GM13977 (cell line): ENCODE data around the gene CFAP97D1.

Source experiments
- DNase-seq: peaks from one replicate; pipeline ENCODE4 v3.0.0; 2012; ENCODE audit warnings: low spot score
- in situ Hi-C: fragments of 300-500 bp; cut with MboI; formaldehyde crosslinking; loops from one replicate; pipeline ENCODE4 v1.12.0; 2022; ENCODE audit warnings: low sequenced_read_pairs, low pct_unique_long_range_greater_than_20kb, mixed read lengths, inconsistent platforms; ENCODE audit not compliant: unreplicated experiment
- TF ChIP-seq, protein P1 (sequence below): IDR thresholded peaks from 2 replicates; pipeline ENCODE4 v1.5.1; 2012; ENCODE audit warnings: mild to moderate bottlenecking, control low read depth; ENCODE audit not compliant: insufficient read depth; ENCODE audit errors: extremely low read depth, missing control alignments

Gene CFAP97D1

DNA sequence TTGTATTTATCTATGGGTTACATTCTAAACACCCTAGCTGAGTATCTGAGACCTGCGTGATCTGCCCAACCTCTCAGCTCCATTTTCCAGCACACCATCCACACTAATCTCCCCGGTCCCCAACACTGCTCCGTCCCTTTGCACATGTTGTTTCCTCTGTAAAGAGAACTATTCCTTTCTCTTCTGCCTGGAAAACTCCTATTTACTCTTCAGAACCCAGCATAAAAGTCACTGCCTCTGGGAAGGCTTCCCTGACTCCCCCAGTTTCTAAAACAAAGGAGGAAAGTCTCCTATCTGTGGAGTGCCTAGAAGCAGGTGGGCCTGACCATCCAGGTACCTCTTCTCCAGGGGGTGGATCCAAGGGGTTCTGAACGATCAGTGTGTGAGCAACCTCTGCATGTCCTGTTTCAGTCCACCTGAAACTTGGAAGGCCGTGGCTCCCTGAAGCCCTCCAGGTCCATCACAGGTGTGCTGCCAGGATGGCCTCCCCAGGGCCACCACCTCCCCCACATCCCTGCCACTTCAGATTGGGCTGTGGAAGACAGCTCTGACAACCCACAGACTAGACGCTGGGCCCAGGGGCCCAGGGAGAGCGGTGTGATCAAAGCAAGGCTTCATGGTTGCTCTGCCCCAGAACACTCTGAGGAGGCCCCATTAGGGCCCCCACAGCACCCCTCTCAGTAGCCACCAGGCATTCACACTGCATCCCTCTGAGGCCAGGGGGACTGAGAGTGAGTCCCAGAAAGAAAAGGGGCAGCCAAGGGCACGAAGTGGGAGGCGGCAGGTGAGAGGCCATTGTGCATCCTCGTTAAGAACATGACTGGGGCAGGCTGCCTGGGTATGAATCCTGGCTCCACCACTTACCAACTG lies 32.4 kb downstream of the CFAP97D1 start:
- in situ Hi-C loops, result no loop called here
- TF ChIP-seq, protein P1, sequence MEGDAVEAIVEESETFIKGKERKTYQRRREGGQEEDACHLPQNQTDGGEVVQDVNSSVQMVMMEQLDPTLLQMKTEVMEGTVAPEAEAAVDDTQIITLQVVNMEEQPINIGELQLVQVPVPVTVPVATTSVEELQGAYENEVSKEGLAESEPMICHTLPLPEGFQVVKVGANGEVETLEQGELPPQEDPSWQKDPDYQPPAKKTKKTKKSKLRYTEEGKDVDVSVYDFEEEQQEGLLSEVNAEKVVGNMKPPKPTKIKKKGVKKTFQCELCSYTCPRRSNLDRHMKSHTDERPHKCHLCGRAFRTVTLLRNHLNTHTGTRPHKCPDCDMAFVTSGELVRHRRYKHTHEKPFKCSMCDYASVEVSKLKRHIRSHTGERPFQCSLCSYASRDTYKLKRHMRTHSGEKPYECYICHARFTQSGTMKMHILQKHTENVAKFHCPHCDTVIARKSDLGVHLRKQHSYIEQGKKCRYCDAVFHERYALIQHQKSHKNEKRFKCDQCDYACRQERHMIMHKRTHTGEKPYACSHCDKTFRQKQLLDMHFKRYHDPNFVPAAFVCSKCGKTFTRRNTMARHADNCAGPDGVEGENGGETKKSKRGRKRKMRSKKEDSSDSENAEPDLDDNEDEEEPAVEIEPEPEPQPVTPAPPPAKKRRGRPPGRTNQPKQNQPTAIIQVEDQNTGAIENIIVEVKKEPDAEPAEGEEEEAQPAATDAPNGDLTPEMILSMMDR, result no peak
- no peak for DNase-seq

DNA sequence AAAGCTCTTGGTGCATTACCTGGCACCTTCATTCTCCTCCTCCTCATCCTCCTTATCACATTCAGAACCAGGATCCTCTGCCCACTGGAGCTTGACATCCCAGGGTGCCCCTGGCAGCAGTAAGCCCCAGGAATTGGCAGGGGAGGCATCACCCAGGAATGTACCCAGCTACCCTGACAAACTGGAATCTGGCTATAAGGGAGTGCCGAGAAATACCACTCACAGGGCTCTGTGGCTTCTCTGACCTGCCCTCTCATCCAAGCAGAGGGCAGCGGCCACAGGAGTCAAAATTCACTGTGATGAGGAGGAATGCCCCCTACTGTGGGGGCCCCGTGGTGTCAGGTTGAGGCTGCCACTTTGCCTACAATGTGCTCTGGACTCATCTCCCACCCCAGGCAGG lies 33.2 kb downstream of the CFAP97D1 start:
- in situ Hi-C loops, result no loop called here
- DNase-seq, result no peak
- TF ChIP-seq, protein P1, result no peak

DNA sequence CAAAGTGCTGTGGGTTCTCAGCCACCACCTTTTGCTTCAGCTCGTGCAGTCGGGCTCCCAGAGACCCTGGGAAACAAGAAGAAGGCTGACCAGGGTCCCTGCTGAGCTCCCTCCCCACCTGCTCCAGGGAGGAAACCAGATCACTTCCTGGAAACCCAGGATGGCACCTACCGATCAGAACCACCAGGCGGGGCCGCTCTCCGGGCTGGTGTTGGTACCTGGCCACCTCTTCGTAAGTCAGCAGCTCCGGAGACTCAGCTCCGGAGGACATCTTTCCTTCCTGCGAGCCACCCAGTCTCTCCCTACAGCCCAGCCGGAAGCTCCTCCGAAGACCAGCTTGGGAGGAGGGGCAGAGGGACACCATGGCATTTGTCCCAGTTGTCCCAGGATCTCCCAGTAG lies 33.8 kb downstream of the CFAP97D1 start:
- DNase-seq, result no peak
- in situ Hi-C loops, result no loop called here
- TF ChIP-seq, protein P1, result no peak

DNA sequence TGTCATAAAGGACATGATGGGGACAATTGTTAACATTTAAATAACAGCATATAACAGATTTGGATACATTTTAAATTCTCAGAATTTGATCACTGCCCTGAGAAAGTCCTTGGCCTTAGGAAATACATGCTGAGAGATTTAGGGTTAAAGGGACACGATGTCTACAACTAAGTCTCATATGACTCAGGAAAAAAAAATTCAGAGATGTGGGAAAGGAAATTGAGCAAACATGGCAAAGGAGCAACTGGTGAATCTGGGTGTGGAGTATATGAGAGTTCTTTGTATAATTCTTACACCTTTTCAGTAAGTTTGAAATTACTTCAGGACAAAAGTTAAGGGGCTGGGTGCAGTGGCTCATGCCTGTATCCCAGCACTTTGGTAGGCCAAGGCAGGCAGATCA lies 34.5 kb downstream of the CFAP97D1 start:
- no peak for DNase-seq
- TF ChIP-seq, protein P1, result no peak
- in situ Hi-C loops, result no loop called here

DNA sequence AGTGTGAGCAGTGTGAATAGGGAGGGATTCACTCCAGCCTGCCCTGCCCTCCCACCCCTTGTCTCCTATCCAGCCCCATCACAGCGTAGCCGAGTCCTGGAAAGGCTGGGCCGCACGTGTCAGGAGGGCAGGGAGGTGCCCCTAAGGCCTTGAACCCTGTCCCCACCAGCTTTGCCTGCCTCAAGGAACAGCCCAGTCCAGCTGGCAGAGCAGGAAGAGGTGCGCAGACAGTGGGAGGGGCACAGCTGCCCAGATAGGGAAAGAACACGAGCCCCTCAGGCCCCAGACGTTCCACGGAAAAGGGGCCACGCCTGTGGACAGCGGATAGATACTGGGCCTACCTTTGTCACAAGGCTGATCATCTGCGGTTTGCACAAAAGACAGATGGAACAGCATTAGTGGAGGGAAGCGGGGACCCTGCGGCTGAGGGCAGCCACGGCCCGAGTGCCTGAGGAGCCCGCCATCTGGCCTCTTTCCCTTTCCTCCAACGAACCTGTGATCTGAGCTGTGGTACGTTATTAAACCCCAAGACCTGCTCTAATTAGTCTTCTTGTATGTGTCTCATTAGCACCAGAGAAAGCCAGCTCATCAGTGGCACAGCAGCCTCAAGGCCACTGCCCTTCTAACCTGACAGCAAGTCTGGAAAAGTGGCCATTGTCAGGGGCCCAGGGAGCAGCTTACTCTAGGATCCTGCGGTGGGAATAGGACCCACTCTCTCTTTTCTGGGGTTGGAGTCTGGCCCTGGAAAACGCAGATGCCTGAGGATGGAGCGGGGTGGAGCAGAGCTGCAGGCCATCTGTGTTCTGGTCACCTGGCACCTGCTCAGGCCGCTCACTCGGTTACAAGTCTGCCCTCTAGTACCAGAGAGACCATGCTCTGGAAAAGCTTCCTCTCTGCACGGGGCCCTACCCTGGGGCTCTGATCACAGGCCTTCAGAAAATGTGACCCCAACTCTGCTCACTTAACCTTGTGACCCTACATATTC lies 36.4 kb downstream of the CFAP97D1 start:
- TF ChIP-seq, protein P1, result no peak
- in situ Hi-C loops, result no loop called here
- no peak for DNase-seq

DNA sequence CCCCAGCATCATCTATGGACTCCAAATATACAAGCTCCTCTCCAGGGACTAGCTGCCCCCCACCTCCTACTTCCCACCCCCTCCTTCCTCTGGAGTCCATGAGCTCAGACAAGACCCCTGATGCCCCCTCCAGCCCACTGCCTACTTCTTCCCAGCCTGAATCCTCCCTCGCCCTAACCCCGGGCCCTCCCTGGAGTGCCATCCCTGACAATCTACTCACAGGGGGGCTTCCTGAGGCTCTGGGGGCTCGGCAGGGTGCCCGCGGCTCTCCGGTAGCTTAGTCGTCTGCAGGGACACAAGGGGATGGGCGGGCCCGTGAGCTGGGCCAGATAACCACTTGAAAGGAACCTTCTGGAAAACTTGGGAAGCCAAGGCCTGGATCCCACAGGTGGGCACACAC lies 37.6 kb downstream of the CFAP97D1 start:
- DNase-seq, result no peak
- in situ Hi-C loops, result no loop called here
- TF ChIP-seq, protein P1, result no peak
